Sigmoid colon (tissue), 7 donors: ENCODE results near the gene PELI2. TPM values are rescaled to one million over a fixed set of nuclear protein-coding genes. Genes with fewer than 3 reads are reported as not detected.

ENCODE experiments used
- DNase-seq: peaks from one replicate; pipeline ENCODE4 v3.0.0-alpha.2; 2019
- H3K27ac ChIP-seq, 4 donors: fragments of 200-600 bp; sonication (generic); one replicate each; pipeline ENCODE4 v1.5.1; 2016 to 2019; ENCODE audit warnings: mild to moderate bottlenecking in 1 of 4
- H3K27me3 ChIP-seq, 3 donors: fragments of 200-600 bp; sonication (generic); one replicate each; pipeline ENCODE4 v1.5.1; 2019; ENCODE audit warnings: mild to moderate bottlenecking in 1 of 3
- H3K36me3 ChIP-seq, 4 donors: fragments of 200-600 bp; sonication (generic); one replicate each; pipeline ENCODE4 v1.5.1; 2016 to 2019
- H3K4me1 ChIP-seq, 4 donors: fragments of 200-600 bp; sonication (generic); one replicate each; pipeline ENCODE4 v1.5.1; 2017 to 2019
- H3K4me3 ChIP-seq, 4 donors: fragments of 200-600 bp; sonication (generic); one replicate each; pipeline ENCODE4 v1.5.1; 2017 to 2019; ENCODE audit warnings: mild to moderate bottlenecking in 2 of 4, moderate library complexity in 1 of 4
- H3K9me3 ChIP-seq, 4 donors: fragments of 200-600 bp in 3 of 4; sonication (generic) in 3 of 4; one replicate each; pipeline versions ENCODE4 v1.5.1 to v1.6.1; 2013 to 2019
- EP300 ChIP-seq, 4 donors: sonication (generic); formaldehyde crosslinking; IDR thresholded peaks; one replicate each; pipeline ENCODE4 v1.6.1; 2017; ENCODE audit warnings: antibody characterized with exemption in 4 of 4
- POLR2A ChIP-seq, 2 donors: fragments of 450-650 bp; IDR thresholded peaks; one replicate each; pipeline ENCODE4 v1.6.1; 2016; ENCODE audit warnings: antibody characterized with exemption in 2 of 2, mild to moderate bottlenecking in 2 of 2, moderate library complexity in 2 of 2
- POLR2AphosphoS5 ChIP-seq, 4 donors: sonication (generic); formaldehyde crosslinking; IDR thresholded peaks; one replicate each; pipeline ENCODE4 v1.6.1; 2017; ENCODE audit warnings: antibody characterized with exemption in 4 of 4
- WGBS, 2 donors: extraction: QIAGEN DNeasy Blood & Tissue Kit; methylation state at CpG; one replicate each; pipeline ENCODE4 v1.1.7; 2013; 5-methylcytosine and 5-hydroxymethylcytosine counted together
- intact Hi-C: fragments of 100-400 bp; cut with DNase I; formaldehyde crosslinking; loops from one replicate; pipeline ENCODE4 v1.15.1; 2023
- polyA plus RNA-seq, 3 donors: library from polyadenylated mRNA; stranded (reverse); fragments of 200-250 nt; gene quantifications; one replicate each; pipeline ENCODE4 v1.2.3, GENCODE V29; 2013
- total RNA-seq, 4 donors: library from RNA; depleted of rRNA; stranded (reverse); fragments of >200 nt; gene quantifications; one replicate each; pipeline ENCODE4 v1.1.0, GENCODE V29; 2016
- TF ChIP-seq, protein P1 (sequence below), 4 experiments: fragments of 450-650 bp in 3 of 4; fragments of 200-600 bp in 1 of 4; IDR thresholded peaks; one replicate each; pipeline ENCODE4 v1.5.1; 2016 to 2019; ENCODE audit warnings: antibody characterized with exemption in 4 of 4, mild to moderate bottlenecking in 3 of 4, moderate library complexity in 2 of 4
- donor health status: healthy with polysubstance abuse.
- donor health status: Bipolar disorder and iron deficiency.
- donor health status: healthy.

Gene PELI2
- total and polyA plus RNA-seq, 7 donors: 4.5 to 34.3 (median 26.3) TPM

DNA sequence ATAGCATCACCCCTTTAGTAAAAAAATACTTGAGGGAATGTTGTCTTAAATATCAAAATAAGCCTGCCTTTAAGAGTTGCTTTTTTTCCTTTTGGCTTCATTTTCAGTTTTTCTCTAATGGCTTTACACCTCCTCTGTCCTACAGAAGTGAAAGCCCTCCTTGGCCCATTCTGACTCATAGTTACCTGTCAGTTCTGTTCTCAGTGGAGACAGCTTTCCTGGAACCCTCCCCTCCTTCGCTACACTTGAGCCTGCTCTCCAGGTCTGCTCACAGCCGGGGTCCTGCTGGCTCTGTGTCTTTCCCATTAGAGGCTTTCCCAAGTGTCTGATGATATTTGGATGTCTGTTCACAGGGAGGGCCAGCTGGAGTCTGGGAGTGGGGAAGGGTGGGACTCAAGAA lies 84.0 kb downstream of the PELI2 start:
- no peak overlapping the region for H3K4me3 ChIP-seq
- no peaks in the 10 kb centered on the region for H3K9me3 ChIP-seq
- DNase-seq: no peak
- H3K27ac ChIP-seq: no peak overlapping the region
- WGBS, 2 donors: 45 to 87% methylated on average over 2 of the region's 2 CpGs
- H3K36me3 ChIP-seq: no peaks in the 10 kb centered on the region
- H3K4me1 ChIP-seq: peaks cover 0 to 43% (median 20%) of the 10 kb centered on the region in 4 donors
- no peaks in the 10 kb centered on the region for H3K27me3 ChIP-seq
- intact Hi-C loops: no loop called here
- TF ChIP-seq POLR2A (IDR thresholded peaks at IDR 0.05): no peak

DNA sequence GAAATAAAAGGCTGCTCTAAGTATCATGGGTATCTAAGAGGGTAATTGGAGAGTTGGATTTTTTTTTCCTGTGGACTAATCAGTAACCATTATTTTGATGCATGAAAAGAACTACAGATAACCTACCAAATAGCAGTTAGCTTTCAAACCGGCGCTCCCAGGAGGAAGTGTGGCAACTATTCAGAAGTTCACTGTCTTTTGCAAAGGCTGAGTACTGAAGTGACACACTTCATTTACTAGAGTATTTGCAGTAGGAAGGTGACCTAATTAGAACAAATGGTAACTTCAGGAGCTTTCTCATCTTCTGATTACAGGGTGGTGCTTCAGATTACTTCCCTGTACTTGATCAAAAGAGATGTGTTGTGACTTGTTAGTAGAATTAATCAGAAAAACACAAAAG lies 87.7 kb downstream of the PELI2 start:
- intact Hi-C loops: no loop called here
- H3K4me3 ChIP-seq: no peak overlapping the region
- no peak for TF ChIP-seq EP300 (IDR thresholded peaks at IDR 0.05)
- TF ChIP-seq, protein P1, sequence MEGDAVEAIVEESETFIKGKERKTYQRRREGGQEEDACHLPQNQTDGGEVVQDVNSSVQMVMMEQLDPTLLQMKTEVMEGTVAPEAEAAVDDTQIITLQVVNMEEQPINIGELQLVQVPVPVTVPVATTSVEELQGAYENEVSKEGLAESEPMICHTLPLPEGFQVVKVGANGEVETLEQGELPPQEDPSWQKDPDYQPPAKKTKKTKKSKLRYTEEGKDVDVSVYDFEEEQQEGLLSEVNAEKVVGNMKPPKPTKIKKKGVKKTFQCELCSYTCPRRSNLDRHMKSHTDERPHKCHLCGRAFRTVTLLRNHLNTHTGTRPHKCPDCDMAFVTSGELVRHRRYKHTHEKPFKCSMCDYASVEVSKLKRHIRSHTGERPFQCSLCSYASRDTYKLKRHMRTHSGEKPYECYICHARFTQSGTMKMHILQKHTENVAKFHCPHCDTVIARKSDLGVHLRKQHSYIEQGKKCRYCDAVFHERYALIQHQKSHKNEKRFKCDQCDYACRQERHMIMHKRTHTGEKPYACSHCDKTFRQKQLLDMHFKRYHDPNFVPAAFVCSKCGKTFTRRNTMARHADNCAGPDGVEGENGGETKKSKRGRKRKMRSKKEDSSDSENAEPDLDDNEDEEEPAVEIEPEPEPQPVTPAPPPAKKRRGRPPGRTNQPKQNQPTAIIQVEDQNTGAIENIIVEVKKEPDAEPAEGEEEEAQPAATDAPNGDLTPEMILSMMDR (IDR thresholded peaks at IDR 0.05): no peak

DNA sequence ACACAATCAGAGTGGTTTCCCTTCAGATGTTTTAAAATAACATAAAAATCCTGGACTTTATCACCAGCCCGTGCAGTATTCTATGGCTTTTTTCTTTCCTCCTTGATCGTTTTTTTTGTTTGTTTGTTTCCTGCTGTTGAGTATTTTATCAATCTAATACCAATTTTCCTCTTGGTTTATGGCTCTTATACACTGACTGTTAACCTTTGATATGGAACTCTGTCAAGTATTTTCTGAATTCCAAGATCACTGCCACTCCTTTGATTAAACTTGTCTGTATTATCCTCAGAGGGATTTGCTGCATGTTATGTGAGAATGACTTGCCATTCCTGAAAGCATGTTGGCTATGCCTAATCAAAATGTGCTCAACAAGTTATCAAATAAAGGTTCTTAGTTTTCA lies 88.4 kb downstream of the PELI2 start:
- no peaks in the 10 kb centered on the region for H3K27me3 ChIP-seq
- H3K27ac ChIP-seq: no peak overlapping the region
- no peaks in the 10 kb centered on the region for H3K9me3 ChIP-seq
- no peak for DNase-seq
- intact Hi-C loops: no loop called here
- H3K4me1 ChIP-seq: peaks cover 0 to 21% (median 11%) of the 10 kb centered on the region in 4 donors
- 9 to 53% methylated on average over 2 of the region's 2 CpGs for WGBS, 2 donors
- H3K4me3 ChIP-seq: no peak overlapping the region
- TF ChIP-seq EP300 (IDR thresholded peaks at IDR 0.05) (no peak), POLR2A (IDR thresholded peaks at IDR 0.05) (no peak), POLR2AphosphoS5 (IDR thresholded peaks at IDR 0.05) (no peak)
- no peaks in the 10 kb centered on the region for H3K36me3 ChIP-seq

More for the DNA sequence above, 87.7 kb downstream of the PELI2 start:
- no peak for DNase-seq
- WGBS, 2 donors: 11 to 38% methylated on average over 2 of the region's 2 CpGs
- H3K9me3 ChIP-seq: no peaks in the 10 kb centered on the region
- H3K4me1 ChIP-seq: peaks cover 0 to 23% (median 12%) of the 10 kb centered on the region in 4 donors
- no peaks in the 10 kb centered on the region for H3K36me3 ChIP-seq
- H3K27me3 ChIP-seq: no peaks in the 10 kb centered on the region
- no peak overlapping the region for H3K27ac ChIP-seq

DNA sequence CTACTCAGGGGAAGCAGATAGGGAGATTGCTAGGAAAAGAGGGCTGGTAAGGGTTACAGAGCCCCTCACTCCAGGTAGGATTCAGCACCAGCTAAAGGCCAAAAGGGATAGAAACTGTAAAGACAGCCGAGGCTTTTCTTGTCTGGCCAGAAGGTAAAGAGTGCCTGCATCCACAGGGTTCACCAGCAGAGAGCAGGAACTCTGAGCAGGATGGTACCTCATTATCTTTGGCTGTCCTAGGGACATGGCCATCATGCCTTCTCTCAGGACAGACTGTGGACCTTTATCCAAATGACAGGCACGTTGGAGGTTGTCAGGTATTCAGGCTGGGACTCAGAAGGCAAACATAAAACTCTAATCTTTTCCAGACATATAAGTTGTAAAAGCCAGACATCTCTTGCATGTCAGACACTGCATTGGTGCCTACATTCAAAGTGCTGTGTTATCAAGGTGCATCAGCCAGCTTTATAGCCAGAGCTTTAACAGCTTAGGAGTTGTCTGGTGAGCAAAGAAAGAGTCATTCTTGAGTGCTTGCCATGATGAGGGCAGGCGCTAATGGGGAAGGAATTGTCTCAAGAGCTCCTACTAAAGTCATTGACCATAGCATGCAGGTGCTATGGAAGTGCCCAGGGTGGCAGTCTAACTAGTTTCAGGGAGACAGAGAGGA lies 89.5 kb downstream of the PELI2 start:
- intact Hi-C loops: no loop called here
- WGBS, 2 donors: 22 to 68% methylated on average over 3 of the region's 3 CpGs
- Histone ChIP-seq H3K9me3 (no peaks in the 10 kb centered on the region), H3K4me1 (peaks cover 0 to 21% (median 11%) of the 10 kb centered on the region in 4 donors), H3K27me3 (no peaks in the 10 kb centered on the region), H3K4me3 (no peak overlapping the region), H3K36me3 (no peaks in the 10 kb centered on the region), H3K27ac (no peak overlapping the region)
- DNase-seq: no peak
- TF ChIP-seq EP300 (IDR thresholded peaks at IDR 0.05) (no peak), POLR2AphosphoS5 (IDR thresholded peaks at IDR 0.05) (no peak), POLR2A (IDR thresholded peaks at IDR 0.05) (no peak)
- TF ChIP-seq, protein P1 (IDR thresholded peaks at IDR 0.05): no peak

DNA sequence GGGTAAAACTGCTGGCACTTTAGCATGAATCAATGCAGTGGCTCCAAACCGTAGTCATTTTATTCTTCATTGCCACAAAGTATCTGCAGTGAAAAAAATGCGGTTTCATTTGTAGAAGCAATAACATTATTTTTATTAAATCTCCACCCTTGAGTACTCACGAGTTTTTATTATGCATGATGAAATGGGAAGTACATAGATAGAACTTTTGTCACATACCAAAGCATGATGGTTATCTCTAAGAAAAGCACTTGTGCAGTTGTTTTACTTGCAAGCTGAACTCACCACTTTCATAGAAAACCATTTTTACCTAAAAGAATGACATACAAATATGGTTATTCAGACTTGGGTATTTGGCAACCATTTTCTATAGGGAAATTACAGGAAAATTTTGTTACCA lies 90.3 kb downstream of the PELI2 start:
- no peak for DNase-seq
- Histone ChIP-seq H3K9me3 (no peaks in the 10 kb centered on the region), H3K36me3 (no peaks in the 10 kb centered on the region), H3K27ac (no peak overlapping the region), H3K27me3 (no peaks in the 10 kb centered on the region), H3K4me3 (no peak overlapping the region), H3K4me1 (peaks cover 0 to 21% (median 11%) of the 10 kb centered on the region in 4 donors)
- intact Hi-C loops: no loop called here
- WGBS, 2 donors: 70 to 75% methylated on average over 3 of the region's 3 CpGs
- TF ChIP-seq POLR2AphosphoS5 (IDR thresholded peaks at IDR 0.05) (no peak), EP300 (IDR thresholded peaks at IDR 0.05) (no peak), POLR2A (IDR thresholded peaks at IDR 0.05) (no peak)

DNA sequence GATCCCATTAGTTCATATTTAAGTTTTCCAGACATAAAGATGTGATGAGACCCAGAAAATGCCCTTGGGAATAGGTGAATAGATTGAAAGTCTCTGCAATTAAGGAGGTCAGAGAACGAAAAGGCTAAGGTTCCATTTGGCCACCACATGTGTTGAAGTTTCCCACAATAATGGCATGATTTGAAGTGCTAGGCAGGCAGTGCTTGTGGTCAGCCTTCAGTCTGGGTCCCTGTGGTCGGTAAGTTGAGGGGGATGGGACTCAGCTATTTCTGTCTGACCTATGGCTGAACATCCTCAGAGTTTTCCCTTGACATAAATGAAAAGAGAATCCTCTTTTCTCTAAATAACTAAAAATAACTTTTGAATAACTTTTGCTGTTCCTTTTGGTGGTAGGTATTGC lies 92.4 kb downstream of the PELI2 start:
- H3K36me3 ChIP-seq: no peaks in the 10 kb centered on the region
- H3K9me3 ChIP-seq: no peaks in the 10 kb centered on the region
- no peak overlapping the region for H3K4me3 ChIP-seq
- WGBS, 2 donors: 90% methylated on average over 2 of the region's 2 CpGs
- intact Hi-C loops: no loop called here
- H3K4me1 ChIP-seq: peaks cover 0 to 24% (median 11%) of the 10 kb centered on the region in 4 donors
- H3K27ac ChIP-seq: no peak overlapping the region
- TF ChIP-seq EP300 (IDR thresholded peaks at IDR 0.05) (no peak), POLR2AphosphoS5 (IDR thresholded peaks at IDR 0.05) (no peak), POLR2A (IDR thresholded peaks at IDR 0.05) (no peak)
- TF ChIP-seq, protein P1 (IDR thresholded peaks at IDR 0.05): no peak
- H3K27me3 ChIP-seq: no peaks in the 10 kb centered on the region
- no peak for DNase-seq
